Testis (tissue), 3 donors: ENCODE data around the gene RHOBTB3. TPM values are rescaled to one million over a fixed set of nuclear protein-coding genes. Genes with fewer than 3 reads are reported as not detected.
A peak's percentile ranks its signal among the peaks of the same experiment; 100 is the strongest.

Source experiments
- DNase-seq: peaks from one replicate; pipeline ENCODE4 v3.0.0-alpha.2; 2019
- H3K27ac ChIP-seq, 2 donors: fragments of 200-600 bp; sonication (generic); one replicate each; pipeline ENCODE4 v1.5.1; 2019
- H3K27me3 ChIP-seq: fragments of 200-600 bp; sonication (generic); one replicate; pipeline ENCODE4 v1.5.1; 2019
- H3K36me3 ChIP-seq: fragments of 200-600 bp; sonication (generic); one replicate; pipeline ENCODE4 v1.5.1; 2017; ENCODE audit warnings: low read depth; ENCODE audit errors: missing control alignments
- H3K4me1 ChIP-seq: fragments of 200-600 bp; sonication (generic); one replicate; pipeline ENCODE4 v1.5.1; 2019
- H3K4me3 ChIP-seq, 2 donors: fragments of 200-600 bp; sonication (generic); one replicate each; pipeline ENCODE4 v1.5.1; 2017 to 2019
- H3K9me3 ChIP-seq: fragments of 200-600 bp; sonication (generic); one replicate; pipeline ENCODE4 v1.5.1; 2017
- CTCF ChIP-seq, 3 experiments: fragments of 450-650 bp in 2 of 3; fragments of 200-600 bp in 1 of 3; sonication (generic) in 1 of 3; IDR thresholded peaks; one replicate each; pipeline ENCODE4 v1.5.1; 2016 to 2019; ENCODE audit warnings: antibody characterized with exemption in 3 of 3, mild to moderate bottlenecking in 2 of 3, moderate library complexity in 1 of 3
- POLR2A ChIP-seq: fragments of 450-650 bp; IDR thresholded peaks from one replicate; pipeline ENCODE4 v1.6.1; 2017; ENCODE audit warnings: antibody characterized with exemption, mild to moderate bottlenecking, moderate library complexity
- WGBS, 2 donors: methylation state at CpG; one replicate each; pipeline ENCODE4 v1.1.5; 2018; 5-methylcytosine and 5-hydroxymethylcytosine counted together
- intact Hi-C: fragments of 100-400 bp; cut with DNase I; formaldehyde crosslinking; loops from one replicate; pipeline ENCODE4 v1.15.1; 2023; ENCODE audit warnings: low total_unique reads
- polyA plus RNA-seq: library from polyadenylated mRNA; stranded (reverse); fragments of 350-450 nt; fragmentation: Illumina TruSeq; extraction: RNeasy Lipid Tissue Mini Kit (QIAGEN cat#74804); gene quantifications from one replicate; pipeline ENCODE4 v1.2.3, GENCODE V29; 2014; ENCODE audit warnings: low read depth, low replicate concordance; ENCODE audit not compliant: insufficient read depth
- total RNA-seq, 2 donors: library from RNA; depleted of rRNA; stranded (reverse); fragments of >200 nt; gene quantifications; one replicate each; pipeline ENCODE4 v1.2.3, GENCODE V29; 2016

The RHOBTB3 gene
- total and polyA plus RNA-seq, 3 donors from 2014 or later: 44.1 to 190 (median 163) TPM

GRCh38 chr5:95823218-95823737 is 92.1 kb downstream of the RHOBTB3 start:
- WGBS, 2 donors: 28 to 41% methylated on average over 7 of the region's 7 CpGs
- peak overlapping the region in 1 of 2 donors; percentile 81 for H3K4me3 ChIP-seq
- intact Hi-C loops: no loop called here

DNA sequence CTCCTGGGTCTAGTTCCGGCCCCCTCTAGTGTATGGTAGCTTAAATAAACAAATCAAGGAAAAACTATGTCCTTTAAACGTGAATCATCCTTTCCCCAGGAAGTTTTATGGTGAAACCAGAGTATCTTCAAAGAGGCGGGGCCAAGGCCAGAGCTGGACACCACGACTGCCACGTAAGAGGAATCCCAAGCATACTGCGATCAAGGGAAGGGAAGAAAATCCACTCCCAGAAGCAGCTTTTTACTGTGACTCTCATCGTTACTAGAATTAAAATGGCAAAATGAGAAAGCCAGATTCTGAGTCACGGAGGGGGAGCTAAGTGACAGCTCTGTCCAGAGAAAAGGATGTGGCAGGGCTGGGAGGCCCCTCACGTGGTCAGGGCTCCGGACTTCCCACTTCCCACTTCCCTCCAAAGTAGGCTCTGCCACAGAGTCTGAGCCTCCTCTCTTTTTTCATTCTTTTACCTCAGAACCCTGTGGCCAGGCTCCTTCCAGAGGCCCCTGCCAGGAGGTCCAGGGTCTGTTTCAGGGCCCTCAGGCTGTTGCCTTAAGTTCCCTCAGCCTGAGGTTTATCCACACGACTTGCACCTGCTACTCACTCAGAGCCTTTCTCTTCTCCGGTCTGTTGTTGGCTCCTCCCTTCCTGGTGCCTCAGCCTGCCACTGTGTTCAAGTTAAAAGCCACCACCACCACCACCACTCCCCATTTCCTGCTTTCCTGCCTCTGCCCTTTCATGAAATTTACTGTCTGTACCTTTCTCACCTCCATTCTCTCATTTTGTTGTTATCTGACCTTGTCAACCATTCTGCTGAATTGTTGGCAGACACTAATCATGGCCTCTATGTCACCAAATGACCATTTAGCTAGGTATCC is 92.8 kb downstream of the RHOBTB3 start:
- TF ChIP-seq POLR2A: no peak
- Histone ChIP-seq H3K27ac (peak overlapping the region; percentile 61 to 83), H3K4me1 (peaks cover 20% of the 10 kb centered on the region), H3K9me3 (no peaks in the 10 kb centered on the region), H3K36me3 (no peaks in the 10 kb centered on the region), H3K4me3 (no peak overlapping the region), H3K27me3 (no peaks in the 10 kb centered on the region)
- peak; percentile 51 for DNase-seq
- intact Hi-C loops: no loop called here
- 29 to 38% methylated on average over 12 of the region's 12 CpGs for WGBS, 2 donors

More at GRCh38 chr5:95823218-95823737, 92.1 kb downstream of the RHOBTB3 start:
- TF ChIP-seq CTCF (IDR thresholded peaks at IDR 0.05) (no peak), POLR2A (no peak)
- Histone ChIP-seq H3K9me3 (no peaks in the 10 kb centered on the region), H3K4me1 (peaks cover 20% of the 10 kb centered on the region), H3K27me3 (no peaks in the 10 kb centered on the region), H3K27ac (peak overlapping the region; percentile 61 to 83), H3K36me3 (no peaks in the 10 kb centered on the region)
- DNase-seq: no peak

DNA sequence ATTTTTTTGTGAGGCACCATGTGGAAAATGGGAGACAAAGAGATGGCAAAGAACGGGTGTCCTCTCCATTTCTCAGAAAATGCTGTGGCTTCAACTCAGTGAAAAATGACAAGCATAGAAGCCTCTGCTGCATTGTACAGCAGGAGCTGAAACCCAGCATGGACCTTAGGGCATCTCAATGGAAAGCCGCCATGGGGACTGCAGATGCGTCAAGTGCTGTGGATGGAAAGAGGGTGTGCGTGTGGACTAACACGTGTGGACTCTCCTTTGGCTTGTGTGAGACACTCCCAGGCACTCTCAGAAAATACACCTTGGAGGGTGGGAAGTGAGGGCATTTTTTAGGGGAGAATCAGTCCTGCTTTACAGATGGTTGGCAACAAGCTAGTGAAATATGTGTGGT is 93.6 kb downstream of the RHOBTB3 start:
- Histone ChIP-seq H3K36me3 (no peaks in the 10 kb centered on the region), H3K4me1 (peaks cover 20% of the 10 kb centered on the region), H3K9me3 (no peaks in the 10 kb centered on the region), H3K27me3 (no peaks in the 10 kb centered on the region), H3K27ac (peak overlapping the region in 1 of 2 donors; percentile 83), H3K4me3 (no peak overlapping the region)
- intact Hi-C loops: no loop called here
- TF ChIP-seq POLR2A (no peak), CTCF (IDR thresholded peaks at IDR 0.05) (no peak)
- no peak for DNase-seq
- 88 to 97% methylated on average over 5 of the region's 5 CpGs for WGBS, 2 donors

- TF ChIP-seq CTCF (IDR thresholded peaks at IDR 0.05) (no peak), POLR2A (no peak)
- H3K9me3 ChIP-seq: no peaks in the 10 kb centered on the region
- WGBS, 2 donors: 62 to 80% methylated on average over 3 of the region's 3 CpGs
- no peak for DNase-seq
- H3K36me3 ChIP-seq: no peaks in the 10 kb centered on the region
- peaks cover 20% of the 10 kb centered on the region for H3K4me1 ChIP-seq
- H3K27ac ChIP-seq: no peak overlapping the region
- H3K27me3 ChIP-seq: no peaks in the 10 kb centered on the region
- no peak overlapping the region for H3K4me3 ChIP-seq
- intact Hi-C loops: no loop called here
These were observed 94.4 kb downstream of the RHOBTB3 start for GRCh38 chr5:95825495-95825894.

- TF ChIP-seq POLR2A (no peak), CTCF (IDR thresholded peaks at IDR 0.05) (no peak)
- Histone ChIP-seq H3K27me3 (no peaks in the 10 kb centered on the region), H3K27ac (no peak overlapping the region), H3K4me3 (no peak overlapping the region), H3K36me3 (no peaks in the 10 kb centered on the region), H3K4me1 (peaks cover 13% of the 10 kb centered on the region), H3K9me3 (no peaks in the 10 kb centered on the region)
- WGBS, 2 donors: 89 to 95% methylated on average over 10 of the region's 10 CpGs
- no peak for DNase-seq
- intact Hi-C loops: no loop called here
These were observed 96.1 kb downstream of the RHOBTB3 start for GRCh38 chr5:95826949-95827891.
